HCT116 (cell line): Measurements from ENCODE around the gene CPED1. TPM values are rescaled to one million over a fixed set of nuclear protein-coding genes. Genes with fewer than 3 reads are reported as not detected.
"Not testable (repeated sequence)": the region's sequence is repeated elsewhere in the genome, so short reads cannot be mapped to it uniquely, and the experiment has no call there.

Source experiments
- ATAC-seq: fragments of 200-7000 bp; cut with Tn5 transposase; 2 replicates; pipeline ENCODE4 v1.9.1; 2020; ENCODE audit warnings: mild to moderate bottlenecking, moderate library complexity
- BruUV-seq: library from RNA; stranded (reverse); fragments of 400-500 nt; replicated peaks from 2 replicates; lab custom pipeline; 2021; lab: Mats Ljungman, UMichigan
- CTCF ChIA-PET: fragments of 300-600 bp; sonication (Branson Sonifier 250); formaldehyde crosslinking; loops from one replicate; lab custom pipeline; 2021; ENCODE audit warnings: antibody characterized with exemption; lab: Charles Lee
- POLR2A ChIA-PET: fragments of 300-600, 350-600 bp; sonication (Branson Sonifier 250); formaldehyde crosslinking; loops from one replicate; lab custom pipeline; 2021; ENCODE audit warnings: antibody characterized with exemption; lab: Charles Lee
- RAD21 ChIA-PET, 2 experiments: fragments of 300-600 bp; sonication (Branson Sonifier 250); formaldehyde crosslinking; loops; one replicate each; lab custom pipeline; 2023; ENCODE audit warnings: low total read pairs in 2 of 2; ENCODE audit not compliant: uncharacterized antibody in 2 of 2, unreplicated experiment in 2 of 2, low non-redundant PET in 1 of 2; lab: Charles Lee
- DNase-seq: peaks from one replicate; pipeline ENCODE4 v3.0.0-alpha.2; 2010; ENCODE audit warnings: low read depth, low spot score
- H2AFZ ChIP-seq: fragments of 200-600 bp; shearing (Covaris generic), sonication (generic); 2 replicates; pipeline ENCODE4 v1.6.1; 2017; ENCODE audit warnings: low read depth, mixed run types, mixed read lengths, antibody characterized with exemption, low read length; ENCODE audit not compliant: poor library complexity, severe bottlenecking
- H3K27ac ChIP-seq: 2 replicates; pipeline ENCODE4 v1.5.1; 2012; ENCODE audit warnings: low read depth, low read length
- H3K27me3 ChIP-seq: fragments of 200-600 bp; sonication (generic); 2 replicates; pipeline ENCODE4 v1.6.1; 2016; ENCODE audit warnings: mixed run types, low read length, mixed read lengths; ENCODE audit not compliant: insufficient read depth
- H3K36me3 ChIP-seq, 2 experiments: fragments of 200-500 bp in 1 of 2; fragments of 200-600 bp in 1 of 2; sonication (Bioruptor generic) in 1 of 2; sonication (generic) in 1 of 2; 2 replicates each; pipeline versions ENCODE4 v1.5.1 to v1.6.1; 2014 to 2016; ENCODE audit warnings: low read length in 2 of 2, inconsistent platforms in 1 of 2, mixed read lengths in 1 of 2, mixed run types in 1 of 2; ENCODE audit not compliant: insufficient read depth in 2 of 2, control insufficient read depth in 1 of 2
- H3K4me1 ChIP-seq, 2 experiments: fragments of 200-600 bp in 1 of 2; sonication (generic) in 1 of 2; 2 replicates each; pipeline versions ENCODE4 v1.5.1 to v1.6.1; 2012 to 2017; ENCODE audit warnings: low read length in 2 of 2, inconsistent platforms in 1 of 2, mild to moderate bottlenecking in 1 of 2, mixed read lengths in 1 of 2, mixed run types in 1 of 2, moderate library complexity in 1 of 2; ENCODE audit not compliant: insufficient read depth in 2 of 2, control insufficient read depth in 1 of 2
- H3K4me2 ChIP-seq: fragments of 200-600 bp; sonication (generic); 2 replicates; pipeline ENCODE4 v1.6.1; 2017; ENCODE audit warnings: mixed run types, low read length, mixed read lengths
- H3K4me3 ChIP-seq, 2 experiments: fragments of 200-600 bp in 1 of 2; sonication (generic) in 1 of 2; replicated peaks in 1 of 2; 2 replicates each; pipeline ENCODE4 v1.5.1; 2011 to 2016; ENCODE audit warnings: low read length in 2 of 2, control low read depth in 1 of 2, low read depth in 1 of 2, mild to moderate bottlenecking in 1 of 2, mixed read lengths in 1 of 2, mixed run types in 1 of 2
- H3K79me2 ChIP-seq: fragments of 200-600 bp; sonication (generic); 2 replicates; pipeline ENCODE4 v1.6.1; 2017; ENCODE audit warnings: mild to moderate bottlenecking, mixed run types, low read length, moderate library complexity, mixed read lengths; ENCODE audit not compliant: insufficient read depth
- H3K9ac ChIP-seq: fragments of 200-600 bp; sonication (generic); 2 replicates; pipeline ENCODE4 v1.6.1; 2016; ENCODE audit warnings: low read length, mixed read lengths
- H3K9me2 ChIP-seq: fragments of 200-600 bp; sonication (generic), shearing (Covaris generic); 2 replicates; pipeline ENCODE4 v1.6.1; 2017; ENCODE audit warnings: mixed run types, mild to moderate bottlenecking, moderate library complexity; ENCODE audit not compliant: insufficient read depth
- H3K9me3 ChIP-seq, 2 experiments: fragments of 200-500 bp in 1 of 2; fragments of 200-600 bp in 1 of 2; sonication (Bioruptor generic) in 1 of 2; sonication (generic) in 1 of 2; 2 replicates each; pipeline ENCODE4 v1.6.1; 2014 to 2017; ENCODE audit warnings: low read length in 2 of 2, mixed read lengths in 2 of 2, inconsistent platforms in 1 of 2, low read depth in 1 of 2, mild to moderate bottlenecking in 1 of 2, mixed run types in 1 of 2, moderate library complexity in 1 of 2; ENCODE audit not compliant: control insufficient read depth in 1 of 2, insufficient read depth in 1 of 2
- H4K20me1 ChIP-seq: fragments of 200-600 bp; sonication (generic), shearing (Covaris generic); 2 replicates; pipeline ENCODE4 v1.6.1; 2017; ENCODE audit warnings: mixed run types, mild to moderate bottlenecking, moderate library complexity; ENCODE audit not compliant: insufficient read depth
- EZH2 ChIP-seq: fragments of 200-600 bp; sonication (generic); IDR thresholded peaks from 2 replicates; pipeline ENCODE4 v1.6.1; 2017; ENCODE audit warnings: antibody characterized with exemption, mixed run types
- JUND ChIP-seq: IDR thresholded peaks from 2 replicates; pipeline ENCODE4 v1.6.1; 2012
- RAD21 ChIP-seq: IDR thresholded peaks from 2 replicates; pipeline ENCODE4 v1.6.1; 2012; ENCODE audit warnings: low read depth, mild to moderate bottlenecking
- YY1 ChIP-seq: IDR thresholded peaks from 2 replicates; pipeline ENCODE4 v1.6.1; 2011; ENCODE audit warnings: low read length, low read depth, moderate library complexity, mild to moderate bottlenecking; ENCODE audit not compliant: insufficient replicate concordance; ENCODE audit errors: extremely low read depth
- ZFX ChIP-seq: fragments of 450-650 bp; IDR thresholded peaks from 2 replicates; pipeline ENCODE4 v1.6.1; 2017
- intact Hi-C: fragments of 100-400 bp; cut with micrococcal nuclease; formaldehyde crosslinking; loops from 2 replicates; pipeline ENCODE4 v1.10.0; 2022
- total RNA-seq: library from RNA; stranded (reverse); gene quantifications from one replicate; pipeline ENCODE4 v1.2.1, GENCODE V29; 2021; ENCODE audit not compliant: unreplicated experiment
- TF ChIP-seq, protein P1 (sequence below), 3 experiments: fragments of 200-600 bp in 1 of 3; sonication (generic) in 1 of 3; IDR thresholded peaks in 2 of 3; conservative IDR thresholded peaks in 1 of 3; 2 replicates each; pipeline ENCODE4 v1.5.1; 2012 to 2017; ENCODE audit warnings: low read depth in 2 of 3, low read length in 2 of 3, antibody characterized with exemption in 1 of 3, borderline replicate concordance in 1 of 3, control low read depth in 1 of 3, mild to moderate bottlenecking in 1 of 3, mixed read lengths in 1 of 3, mixed run types in 1 of 3, moderate library complexity in 1 of 3; ENCODE audit not compliant: insufficient read depth in 1 of 3
- TF ChIP-seq, protein P2 (sequence below): IDR thresholded peaks from 2 replicates; pipeline ENCODE4 v1.6.1; 2012

Gene CPED1
- total RNA-seq, 1 experiment from 2014 or later = 1.2 TPM

DNA sequence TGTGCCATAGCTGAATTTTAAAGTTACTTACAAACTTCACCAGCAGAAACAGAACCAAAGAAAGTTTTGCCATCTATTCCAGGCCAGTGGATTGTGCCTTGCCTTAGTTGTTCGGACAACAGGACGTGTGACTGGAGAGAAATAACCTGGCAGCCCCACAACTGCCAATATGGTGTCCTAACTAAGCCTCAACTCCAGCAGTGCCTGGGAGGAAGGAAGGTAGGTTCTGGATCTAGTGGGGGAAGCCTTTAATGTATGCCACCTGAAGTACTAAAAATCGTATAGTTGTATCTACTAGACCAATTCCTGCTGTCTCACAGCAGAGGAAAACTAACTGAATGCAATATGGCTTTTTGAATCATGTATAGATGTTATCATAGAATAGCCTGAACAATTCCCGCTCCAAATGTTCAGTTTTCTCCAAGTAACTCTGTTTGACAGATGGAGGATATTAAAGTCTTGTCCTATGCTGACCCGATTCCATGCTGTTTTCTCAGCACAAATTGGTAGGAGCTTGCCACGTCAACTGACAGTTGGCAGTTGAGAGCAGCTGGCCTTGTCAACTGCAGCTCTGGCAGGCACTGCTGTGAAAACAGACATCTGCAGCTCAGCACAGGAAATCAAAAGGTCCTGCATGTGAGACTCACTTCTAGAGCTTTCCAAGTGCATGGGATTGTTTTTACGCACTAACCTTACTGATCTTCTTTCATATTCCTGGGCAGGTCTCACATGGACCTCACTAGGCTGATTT lies 255.8 kb downstream of the CPED1 start:
- H3K9me3 ChIP-seq = no peaks in the 10 kb centered on the region; a peak in 1 of 4 replicates
- H3K4me1 ChIP-seq = no peaks in the 10 kb centered on the region
- RAD21 ChIA-PET = no interaction called here
- no peaks in the 10 kb centered on the region for H3K36me3 ChIP-seq
- CTCF ChIA-PET = no interaction called here
- H2AFZ ChIP-seq = no peak overlapping the region
- TF ChIP-seq RAD21 (no peak), YY1 (no peak), EZH2 (no peak), ZFX (no peak), JUND (no peak)
- TF ChIP-seq, protein P1, sequence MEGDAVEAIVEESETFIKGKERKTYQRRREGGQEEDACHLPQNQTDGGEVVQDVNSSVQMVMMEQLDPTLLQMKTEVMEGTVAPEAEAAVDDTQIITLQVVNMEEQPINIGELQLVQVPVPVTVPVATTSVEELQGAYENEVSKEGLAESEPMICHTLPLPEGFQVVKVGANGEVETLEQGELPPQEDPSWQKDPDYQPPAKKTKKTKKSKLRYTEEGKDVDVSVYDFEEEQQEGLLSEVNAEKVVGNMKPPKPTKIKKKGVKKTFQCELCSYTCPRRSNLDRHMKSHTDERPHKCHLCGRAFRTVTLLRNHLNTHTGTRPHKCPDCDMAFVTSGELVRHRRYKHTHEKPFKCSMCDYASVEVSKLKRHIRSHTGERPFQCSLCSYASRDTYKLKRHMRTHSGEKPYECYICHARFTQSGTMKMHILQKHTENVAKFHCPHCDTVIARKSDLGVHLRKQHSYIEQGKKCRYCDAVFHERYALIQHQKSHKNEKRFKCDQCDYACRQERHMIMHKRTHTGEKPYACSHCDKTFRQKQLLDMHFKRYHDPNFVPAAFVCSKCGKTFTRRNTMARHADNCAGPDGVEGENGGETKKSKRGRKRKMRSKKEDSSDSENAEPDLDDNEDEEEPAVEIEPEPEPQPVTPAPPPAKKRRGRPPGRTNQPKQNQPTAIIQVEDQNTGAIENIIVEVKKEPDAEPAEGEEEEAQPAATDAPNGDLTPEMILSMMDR (IDR thresholded peaks at IDR 0.05 in 2 of 3, conservative IDR thresholded peaks at IDR 0.05 in 1 of 3; ENCODE audit: borderline replicate concordance in 1 of 3, insufficient read depth in 1 of 3, low read depth in 2 of 3, low read length in 2 of 3) = no peak
- TF ChIP-seq, protein P2, sequence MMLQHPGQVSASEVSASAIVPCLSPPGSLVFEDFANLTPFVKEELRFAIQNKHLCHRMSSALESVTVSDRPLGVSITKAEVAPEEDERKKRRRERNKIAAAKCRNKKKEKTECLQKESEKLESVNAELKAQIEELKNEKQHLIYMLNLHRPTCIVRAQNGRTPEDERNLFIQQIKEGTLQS = no peak
- no peaks in the 10 kb centered on the region for H3K79me2 ChIP-seq
- no peak overlapping the region for H3K4me2 ChIP-seq
- no peak overlapping the region for H3K9ac ChIP-seq
- H3K9me2 ChIP-seq = no peaks in the 10 kb centered on the region
- intact Hi-C loops = no loop called here
- no peaks in the 10 kb centered on the region for H4K20me1 ChIP-seq
- POLR2A ChIA-PET = no interaction called here
- H3K27me3 ChIP-seq = no peaks in the 10 kb centered on the region
- H3K4me3 ChIP-seq = no peak overlapping the region
- no peak for DNase-seq
- no TSS peak for BruUV-seq
- H3K27ac ChIP-seq = no peak overlapping the region
- no peak for ATAC-seq

DNA sequence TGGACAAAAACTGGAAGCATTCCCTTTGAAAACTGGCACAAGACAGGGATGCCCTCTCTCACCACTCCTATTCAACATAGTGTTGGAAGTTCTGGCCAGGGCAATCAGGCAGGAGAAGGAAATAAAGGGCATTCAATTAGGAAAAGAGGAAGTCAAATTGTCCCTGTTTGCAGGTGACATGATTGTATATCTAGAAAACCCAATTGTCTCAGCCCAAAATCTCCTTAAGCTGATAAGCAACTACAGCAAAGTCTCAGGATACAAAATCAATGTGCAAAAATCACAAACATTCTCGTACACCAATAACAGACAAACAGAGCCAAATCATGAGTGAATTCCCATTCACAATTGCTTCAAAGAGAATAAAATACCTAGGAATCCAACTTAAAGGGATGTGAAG lies 262.9 kb downstream of the CPED1 start:
- ATAC-seq, DNase-seq, H3K9ac ChIP-seq, H3K4me3 ChIP-seq, POLR2A ChIA-PET, H3K27me3 ChIP-seq, BruUV-seq, intact Hi-C loops, H3K27ac ChIP-seq, CTCF ChIA-PET, H3K4me2 ChIP-seq, RAD21 ChIA-PET, H3K9me2 ChIP-seq, H3K4me1 ChIP-seq, H3K36me3 ChIP-seq, H3K9me3 ChIP-seq, H3K79me2 ChIP-seq, H2AFZ ChIP-seq, H4K20me1 ChIP-seq: not testable (repeated sequence)

DNA sequence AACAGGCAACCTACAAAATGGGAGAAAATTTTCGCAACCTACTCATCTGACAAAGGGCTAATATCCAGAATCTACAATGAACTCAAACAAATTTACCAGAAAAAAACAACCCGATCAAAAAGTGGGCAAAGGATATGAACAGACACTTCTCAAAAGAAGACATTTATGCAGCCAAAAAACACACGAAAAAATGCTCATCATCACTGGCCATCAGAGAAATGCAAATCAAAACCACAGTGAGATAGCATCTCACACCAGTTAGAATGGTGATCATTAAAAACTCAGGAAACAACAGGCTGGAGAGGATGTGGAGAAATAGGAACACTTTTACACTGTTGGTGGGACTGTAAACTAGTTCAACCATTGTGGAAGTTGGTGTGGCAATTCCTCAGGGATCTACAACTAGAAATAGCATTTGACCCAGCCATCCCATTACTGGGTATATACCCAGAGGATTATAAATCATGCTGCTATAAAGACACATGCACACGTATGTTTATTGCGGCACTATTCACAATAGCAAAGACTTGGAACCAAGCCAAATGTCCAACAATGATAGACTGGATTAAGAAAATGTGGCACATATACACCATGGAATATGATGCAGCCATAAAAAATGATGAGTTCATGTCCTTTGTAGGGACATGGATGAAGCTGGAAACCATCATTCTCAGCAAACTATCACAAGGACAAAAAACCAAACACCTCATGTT lies 264.2 kb downstream of the CPED1 start:
- CTCF ChIA-PET, H3K27me3 ChIP-seq, RAD21 ChIA-PET, H2AFZ ChIP-seq, H3K79me2 ChIP-seq, H3K27ac ChIP-seq, POLR2A ChIA-PET, H3K4me2 ChIP-seq, H3K4me1 ChIP-seq, H3K9me2 ChIP-seq, H3K4me3 ChIP-seq, H3K9me3 ChIP-seq, intact Hi-C loops, BruUV-seq, H3K36me3 ChIP-seq, DNase-seq, H3K9ac ChIP-seq, ATAC-seq, H4K20me1 ChIP-seq: not testable (repeated sequence)
